ENCODE results near the gene TNFSF9.
"Not testable (repeated sequence)": the region's sequence is repeated elsewhere in the genome, so short reads cannot be mapped to it uniquely, and the experiment has no call there.

Gene TNFSF9

DNA sequence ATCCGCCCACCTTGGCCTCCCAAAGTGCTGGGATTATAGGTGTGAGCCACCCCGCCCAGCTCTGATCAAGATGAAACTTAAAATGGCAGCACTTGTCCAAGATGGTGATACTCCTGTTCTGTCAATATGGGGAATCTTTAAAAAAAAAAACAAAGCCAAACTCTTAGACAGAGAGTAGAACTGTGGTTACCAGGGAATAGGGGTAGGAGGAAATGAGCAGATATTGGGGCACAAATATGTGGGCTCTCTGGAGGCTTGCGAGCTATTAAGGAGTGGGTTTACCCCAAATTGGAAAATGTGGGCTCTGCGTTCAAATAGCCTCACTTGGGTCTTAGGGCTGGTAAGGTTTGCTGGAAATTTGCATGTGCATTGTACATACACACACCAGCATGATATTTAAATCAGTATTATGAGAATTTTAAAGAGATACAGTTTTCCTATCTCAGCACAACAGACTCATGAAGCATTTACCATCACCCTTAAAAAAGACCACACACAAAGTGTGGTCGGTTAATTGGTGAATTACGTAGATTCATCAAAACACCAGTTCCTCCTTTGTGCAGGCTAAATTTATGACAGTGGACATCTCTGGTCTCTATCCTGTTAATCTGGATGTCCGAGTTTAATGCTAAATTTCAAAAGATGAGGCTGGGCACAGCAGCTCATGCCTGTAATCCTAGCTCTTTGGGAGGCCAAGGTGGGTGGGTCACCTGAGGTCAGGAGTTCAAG, 48.8 kb downstream of the TNFSF9 start:
- no peak for DNase-seq (ENCODE audit: extremely low read depth, insufficient read length)
- TF ChIP-seq, protein P1, sequence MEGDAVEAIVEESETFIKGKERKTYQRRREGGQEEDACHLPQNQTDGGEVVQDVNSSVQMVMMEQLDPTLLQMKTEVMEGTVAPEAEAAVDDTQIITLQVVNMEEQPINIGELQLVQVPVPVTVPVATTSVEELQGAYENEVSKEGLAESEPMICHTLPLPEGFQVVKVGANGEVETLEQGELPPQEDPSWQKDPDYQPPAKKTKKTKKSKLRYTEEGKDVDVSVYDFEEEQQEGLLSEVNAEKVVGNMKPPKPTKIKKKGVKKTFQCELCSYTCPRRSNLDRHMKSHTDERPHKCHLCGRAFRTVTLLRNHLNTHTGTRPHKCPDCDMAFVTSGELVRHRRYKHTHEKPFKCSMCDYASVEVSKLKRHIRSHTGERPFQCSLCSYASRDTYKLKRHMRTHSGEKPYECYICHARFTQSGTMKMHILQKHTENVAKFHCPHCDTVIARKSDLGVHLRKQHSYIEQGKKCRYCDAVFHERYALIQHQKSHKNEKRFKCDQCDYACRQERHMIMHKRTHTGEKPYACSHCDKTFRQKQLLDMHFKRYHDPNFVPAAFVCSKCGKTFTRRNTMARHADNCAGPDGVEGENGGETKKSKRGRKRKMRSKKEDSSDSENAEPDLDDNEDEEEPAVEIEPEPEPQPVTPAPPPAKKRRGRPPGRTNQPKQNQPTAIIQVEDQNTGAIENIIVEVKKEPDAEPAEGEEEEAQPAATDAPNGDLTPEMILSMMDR (IDR thresholded peaks at IDR 0.05; ENCODE audit: insufficient read depth, low read length, poor library complexity, severe bottlenecking): no peak
- H3K4me3 ChIP-seq (replicated peaks; ENCODE audit: low read depth, low read length): no peak overlapping the region
- H3K27me3 ChIP-seq (replicated peaks; ENCODE audit: control insufficient read depth, insufficient read depth, low read length): no peaks in the 10 kb centered on the region
- peaks cover 6% of the 10 kb centered on the region for H3K36me3 ChIP-seq (ENCODE audit: control insufficient read depth, insufficient read depth, low read length)

DNA sequence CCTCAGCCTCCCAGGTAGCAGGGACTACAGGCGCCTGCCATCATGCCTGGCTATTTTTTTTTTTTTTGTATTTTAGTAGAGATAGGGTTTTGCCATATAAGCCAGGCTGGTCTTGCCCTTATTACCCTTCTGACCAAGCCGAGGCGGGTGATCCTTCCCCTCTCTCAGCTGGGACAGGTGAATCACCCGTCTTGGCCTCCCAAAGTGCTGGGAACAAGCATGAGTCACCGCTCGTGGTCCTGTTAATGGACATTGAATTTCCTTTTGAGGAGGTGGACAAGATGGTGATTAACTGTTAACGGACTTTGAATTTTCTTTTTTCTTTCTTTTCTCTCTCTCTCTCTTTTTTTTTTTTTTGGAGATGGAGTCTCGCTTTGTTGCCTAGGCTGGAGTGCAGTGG, 49.5 kb downstream of the TNFSF9 start:
- peaks cover 10% of the 10 kb centered on the region for H3K36me3 ChIP-seq (ENCODE audit: control insufficient read depth, insufficient read depth, low read length)
- H3K4me3 ChIP-seq (replicated peaks; ENCODE audit: low read depth, low read length): no peak overlapping the region
- no peak for DNase-seq (ENCODE audit: extremely low read depth, insufficient read length)
- TF ChIP-seq, protein P1 (IDR thresholded peaks at IDR 0.05; ENCODE audit: insufficient read depth, low read length, poor library complexity, severe bottlenecking): no peak
- H3K27me3 ChIP-seq (replicated peaks; ENCODE audit: control insufficient read depth, insufficient read depth, low read length): no peaks in the 10 kb centered on the region

DNA sequence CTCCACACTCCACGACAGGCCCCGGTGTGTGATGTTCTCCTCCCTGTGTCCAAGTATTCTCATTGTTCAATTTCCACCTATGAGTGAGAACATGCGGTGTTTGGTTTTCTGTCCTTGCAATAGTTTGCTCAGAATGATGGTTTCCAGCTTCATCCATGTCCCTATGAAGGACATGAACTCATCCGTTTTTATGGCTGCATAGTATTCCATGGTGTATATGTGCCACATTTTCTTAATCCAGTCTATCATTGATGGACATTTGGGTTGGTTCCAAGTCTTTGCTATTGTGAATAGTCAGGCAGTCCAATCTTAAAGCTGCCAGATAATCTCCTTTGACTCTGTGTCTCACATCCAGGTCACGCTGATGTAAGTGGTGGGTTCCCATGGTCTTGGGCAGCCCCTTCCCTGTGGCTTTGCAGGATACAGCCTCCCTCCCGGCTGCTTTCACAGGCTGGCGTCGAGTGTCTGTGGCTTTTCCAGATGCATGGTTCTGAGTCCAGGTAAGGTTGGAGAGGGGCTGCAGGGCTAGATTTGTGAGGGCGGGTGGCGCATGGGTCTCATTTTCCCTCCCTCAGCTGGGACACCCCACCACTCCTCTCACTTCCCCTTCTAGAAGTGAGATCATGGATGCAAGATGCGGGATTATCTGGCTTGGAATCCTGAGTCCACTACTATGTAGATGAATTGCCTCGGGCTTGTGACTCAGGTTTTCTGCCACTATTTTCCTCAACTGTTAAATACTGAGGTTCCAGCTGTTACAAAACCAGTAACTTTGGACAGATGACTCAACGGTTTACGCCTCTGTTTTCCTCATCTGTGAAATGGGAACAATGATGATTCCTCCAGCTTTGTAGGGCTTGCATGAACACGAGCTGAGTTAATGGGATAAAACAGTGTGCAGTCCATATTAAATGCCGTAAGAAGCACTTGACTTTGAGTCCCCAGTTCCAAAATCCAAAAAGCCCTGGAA, 52.0 kb downstream of the TNFSF9 start:
- not testable (repeated sequence) for H3K27me3 ChIP-seq (replicated peaks; ENCODE audit: control insufficient read depth, insufficient read depth, low read length); H3K4me3 ChIP-seq (replicated peaks; ENCODE audit: low read depth, low read length); DNase-seq (ENCODE audit: extremely low read depth, insufficient read length)
- peaks cover 20% of the 10 kb centered on the region for H3K36me3 ChIP-seq (ENCODE audit: control insufficient read depth, insufficient read depth, low read length)

All from GM06990 (cell line).